Measurements from ENCODE around the gene TMEM44. TPM values are rescaled to one million over a fixed set of nuclear protein-coding genes. Genes with fewer than 3 reads are reported as not detected.
A peak's percentile ranks its signal among the peaks of the same experiment; 100 is the strongest.

TMEM44 gene
- 10 to 100 TPM; 18.7 to 23.1 (median 19.0) TPM for polyA plus RNA-seq (ENCODE audit: insufficient read length in 3 of 3)
- long read RNA-seq, donor 1, partial matches to known transcripts, result 0 of 1 reads
- long read RNA-seq, donor 1, other reads (novel, unspliced or antisense), result 0 of 1 reads
- long read RNA-seq, donor 2, partial matches to known transcripts, result 0 of 3 reads
- long read RNA-seq, donor 2, other reads (novel, unspliced or antisense), result 0 of 3 reads
- long read RNA-seq, donor 3, transcript TMEM44-202 (10 exons, 2,245 nt), result major isoform, 5 of 5 reads
- long read RNA-seq, donor 3, partial matches to known transcripts, result 0 of 5 reads
- long read RNA-seq, donor 3, other reads (novel, unspliced or antisense), result 0 of 5 reads
- long read RNA-seq, donor 4, partial matches to known transcripts, result 25 of 28 reads
- long read RNA-seq, donor 4, other reads (novel, unspliced or antisense), result 0 of 28 reads
- long read RNA-seq, donor 5, result 0 reads
- long read RNA-seq, donor 6, partial matches to known transcripts, result 0 of 1 reads
- long read RNA-seq, donor 6, other reads (novel, unspliced or antisense), result 0 of 1 reads
- long read RNA-seq, donor 7, partial matches to known transcripts, result 0 of 2 reads
- long read RNA-seq, donor 7, other reads (novel, unspliced or antisense), result 0 of 2 reads
- long read RNA-seq, donor 8, result 0 reads
- long read RNA-seq, donor 9, partial matches to known transcripts, result 0 of 3 reads
- long read RNA-seq, donor 9, other reads (novel, unspliced or antisense), result 0 of 3 reads
- long read RNA-seq, donor 10, partial matches to known transcripts, result 0 of 1 reads
- long read RNA-seq, donor 10, other reads (novel, unspliced or antisense), result 0 of 1 reads
- long read RNA-seq, donor 11, partial matches to known transcripts, result 0 of 1 reads
- long read RNA-seq, donor 11, other reads (novel, unspliced or antisense), result 0 of 1 reads
- long read RNA-seq, donor 12, partial matches to known transcripts, result 0 of 1 reads
- long read RNA-seq, donor 12, other reads (novel, unspliced or antisense), result 0 of 1 reads
- long read RNA-seq, donor 13, result 0 reads
- long read RNA-seq, donor 14, partial matches to known transcripts, result 0 of 2 reads
- long read RNA-seq, donor 14, other reads (novel, unspliced or antisense), result 0 of 2 reads
- long read RNA-seq, donor 15, partial matches to known transcripts, result 0 of 1 reads
- long read RNA-seq, donor 15, other reads (novel, unspliced or antisense), result 0 of 1 reads
- long read RNA-seq, donor 16, transcript TMEM44-202 (10 exons, 2,245 nt), result major isoform, 6 of 8 reads
- long read RNA-seq, donor 16, partial matches to known transcripts, result 0 of 8 reads
- long read RNA-seq, donor 16, other reads (novel, unspliced or antisense), result 0 of 8 reads

GRCh38 chr3:194633349-194634004 lies at the start of gene TMEM44:
Gene TMEM44, minus strand, starts transcription at chr3:194633419. Its CDS starts 204 bp downstream, at chr3:194633215.
- peak in 9 of 11 donors; percentile 51 to 75 (median 64) for DNase-seq (ENCODE audit: extremely low read depth in 1 of 11, low read depth in 9 of 11, low spot score in 4 of 11)

GRCh38 chr3:194682694-194683310 lies 49.6 kb upstream of the TMEM44 start:
- DNase-seq (ENCODE audit: extremely low read depth in 1 of 11, low read depth in 9 of 11, low spot score in 4 of 11), result peak in 9 of 11 donors; percentile 54 to 89 (median 74)

GRCh38 chr3:194682189-194682693 lies 49.0 kb upstream of the TMEM44 start:
- no peak for DNase-seq (ENCODE audit: extremely low read depth in 1 of 11, low read depth in 9 of 11, low spot score in 4 of 11)

- no peak for DNase-seq (ENCODE audit: extremely low read depth in 1 of 11, low read depth in 9 of 11, low spot score in 4 of 11)
Observed at GRCh38 chr3:194680888-194681615, 47.8 kb upstream of the TMEM44 start.

- no peak for DNase-seq (ENCODE audit: extremely low read depth in 1 of 11, low read depth in 9 of 11, low spot score in 4 of 11)
Observed at GRCh38 chr3:194676471-194676870, 43.3 kb upstream of the TMEM44 start.

- DNase-seq (ENCODE audit: extremely low read depth in 1 of 11, low read depth in 9 of 11, low spot score in 4 of 11), result no peak
Observed at GRCh38 chr3:194675680-194676079, 42.5 kb upstream of the TMEM44 start.

GRCh38 chr3:194675081-194675640 lies 41.9 kb upstream of the TMEM44 start:
- no peak for DNase-seq (ENCODE audit: extremely low read depth in 1 of 11, low read depth in 9 of 11, low spot score in 4 of 11)

GRCh38 chr3:194673761-194674160 lies 40.5 kb upstream of the TMEM44 start:
- DNase-seq (ENCODE audit: extremely low read depth in 1 of 11, low read depth in 9 of 11, low spot score in 4 of 11), result no peak

- no peak for DNase-seq (ENCODE audit: extremely low read depth in 1 of 11, low read depth in 9 of 11, low spot score in 4 of 11)
Observed at GRCh38 chr3:194672876-194673275, 39.7 kb upstream of the TMEM44 start.

GRCh38 chr3:194671900-194672808 lies 38.9 kb upstream of the TMEM44 start, which contains the start of gene LSG1:
Gene LSG1, minus strand, starts transcription at chr3:194672191. Its CDS starts 29 bp downstream, at chr3:194672162.
- peak; percentile 91 to 99 (median 96) for DNase-seq (ENCODE audit: extremely low read depth in 1 of 11, low read depth in 9 of 11, low spot score in 4 of 11)

- DNase-seq (ENCODE audit: extremely low read depth in 1 of 11, low read depth in 9 of 11, low spot score in 4 of 11), result peak in 2 of 11 donors; percentile 8 to 10
Observed at GRCh38 chr3:194671511-194671899, 38.3 kb upstream of the TMEM44 start.

GRCh38 chr3:194667363-194667762 lies 34.1 kb upstream of the TMEM44 start:
- DNase-seq (ENCODE audit: extremely low read depth in 1 of 11, low read depth in 9 of 11, low spot score in 4 of 11), result no peak

GRCh38 chr3:194664857-194665256 lies 31.6 kb upstream of the TMEM44 start:
- no peak for DNase-seq (ENCODE audit: extremely low read depth in 1 of 11, low read depth in 9 of 11, low spot score in 4 of 11)

- no peak for DNase-seq (ENCODE audit: extremely low read depth in 1 of 11, low read depth in 9 of 11, low spot score in 4 of 11)
Observed at GRCh38 chr3:194661946-194662345, 28.7 kb upstream of the TMEM44 start.

- DNase-seq (ENCODE audit: extremely low read depth in 1 of 11, low read depth in 9 of 11, low spot score in 4 of 11), result no peak
Observed at GRCh38 chr3:194661374-194661773, 28.2 kb upstream of the TMEM44 start.

GRCh38 chr3:194659778-194660177 lies 26.6 kb upstream of the TMEM44 start:
- DNase-seq (ENCODE audit: extremely low read depth in 1 of 11, low read depth in 9 of 11, low spot score in 4 of 11), result no peak
